ENCODE results near the gene CHST8. TPM values are rescaled to one million over a fixed set of nuclear protein-coding genes. Genes with fewer than 3 reads are reported as not detected.
A peak's percentile ranks its signal among the peaks of the same experiment; 100 is the strongest.

Gene CHST8
- total and polyA plus RNA-seq, 2 of the 13 experiments (the other 11 are each of a cell fraction or from before 2014, with no cell fraction given), result not detected

DNA sequence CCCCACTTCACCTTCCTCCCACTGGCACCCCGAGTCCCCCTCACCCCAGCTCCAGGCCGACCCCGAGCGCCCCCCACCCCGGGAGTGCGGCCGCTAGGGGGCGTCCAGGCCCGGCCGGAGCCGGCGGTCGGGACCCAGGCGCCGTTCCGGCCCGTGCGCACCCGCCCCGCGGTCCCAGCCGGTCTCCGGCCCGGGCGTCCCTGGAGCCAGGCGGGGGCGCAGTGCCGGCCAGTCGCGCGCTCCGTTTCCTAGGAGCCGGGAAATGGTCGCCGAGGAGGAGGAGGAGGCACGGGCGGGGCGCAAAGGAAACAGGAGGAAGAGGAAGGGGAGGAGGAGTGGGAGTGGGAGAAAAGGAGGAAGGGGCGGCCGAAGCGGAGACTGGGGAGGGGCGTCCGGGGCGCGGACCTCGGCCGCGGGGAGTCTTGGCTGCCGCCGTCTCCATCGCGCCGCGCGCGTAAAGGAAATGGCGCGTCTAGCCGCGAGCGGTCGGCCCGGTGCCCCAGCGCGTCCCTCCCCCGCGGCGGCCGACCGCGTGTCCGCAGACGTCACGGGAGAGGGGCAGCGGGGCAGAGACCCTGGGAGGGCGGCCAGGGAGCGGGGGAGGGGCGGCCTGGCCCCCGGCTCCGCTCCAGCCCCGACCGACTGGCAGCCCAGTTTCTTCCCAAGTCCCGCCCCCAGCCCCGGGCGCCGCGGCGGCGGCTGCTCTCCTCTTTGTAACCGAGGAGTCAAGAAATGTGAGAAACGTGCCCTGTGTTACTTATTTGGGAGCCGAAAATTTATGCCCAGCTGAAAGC lies 173.8 kb downstream of the CHST8 start (continued):
- peak; percentile 59; the same call in 1 of the 2 replicates for TF ChIP-seq EEA1 (CRISPR knock-in tag; IDR thresholded peaks at IDR 0.05; ENCODE audit: borderline replicate concordance)

DNA sequence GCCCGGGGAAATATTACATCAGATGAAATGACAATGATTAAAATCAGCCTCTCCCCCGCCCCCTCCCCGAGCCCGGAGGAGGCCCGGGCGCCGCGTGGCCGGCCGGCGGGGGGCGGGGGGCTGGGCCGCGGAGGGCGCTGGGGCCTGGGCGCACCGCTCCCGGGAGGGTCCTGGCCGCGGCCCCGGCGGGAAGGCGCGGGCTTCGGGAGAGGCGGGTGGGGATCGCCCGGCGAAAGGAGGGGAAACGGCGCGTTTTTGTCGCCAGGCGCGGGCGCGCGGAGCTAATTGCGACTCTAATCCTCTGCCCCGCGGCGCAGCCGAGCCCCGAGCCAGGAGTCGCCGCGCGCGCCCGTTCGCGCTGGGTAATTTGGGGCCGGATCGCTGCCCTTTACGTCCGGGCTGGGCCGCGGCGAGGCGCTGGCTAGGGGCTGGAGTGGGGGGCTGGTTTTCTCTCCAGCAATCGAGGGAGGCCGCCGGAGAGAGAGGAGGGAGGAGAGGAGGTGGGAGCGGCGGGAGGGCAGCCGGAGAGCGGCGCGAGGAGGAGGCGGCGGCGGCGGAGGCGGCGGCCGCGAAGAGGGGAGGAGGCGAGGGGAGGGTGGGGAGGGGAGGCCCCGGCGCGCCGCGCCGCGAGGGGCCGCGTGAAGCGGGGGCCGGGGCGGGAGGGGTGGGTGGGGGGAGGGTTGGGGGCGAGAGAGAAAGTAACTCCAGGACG lies 174.6 kb downstream of the CHST8 start, which contains the start of gene KCTD15:
Gene KCTD15, plus strand, starts transcription at position 707 of the 712 bp plus-strand sequence. CDS start 3,585 bp downstream, outside the sequence.
- in situ Hi-C loops (cut with HindIII; ENCODE audit: extremely low pct_ligation_motif_present, low pct_unique_long_range_greater_than_20kb), result no loop called here
- 1% methylated on average over 37 of the region's 92 CpGs for WGBS (ENCODE audit: low lambda C conversion rate)
- peak within 1 kb of the TSS; percentile 73 for H3K4me2 ChIP-seq (ENCODE audit: low read depth, low read length)
- H3K9ac ChIP-seq (ENCODE audit: insufficient read depth, low read depth, low read length), result peak within 1 kb of the TSS; percentile 88
- peaks cover 8% of the 10 kb centered on the region for H3K4me1 ChIP-seq (ENCODE audit: insufficient read depth, low read length)
- no peaks in the 10 kb centered on the region for H3K79me2 ChIP-seq (ENCODE audit: insufficient read depth, low read length)
- peak within 1 kb of the TSS; percentile 92 for H3K27ac ChIP-seq (ENCODE audit: extremely low read length, insufficient read depth, low read length)
- H4K20me1 ChIP-seq (ENCODE audit: insufficient read depth, low read length), result no peaks in the 10 kb centered on the region
- DNase-seq (ENCODE audit: low spot score) (no peak), FAIRE-seq (no peak), ATAC-seq (peak; percentile 28)
- CTCF ChIA-PET (ENCODE audit: low intra/inter-chr PET ratio, low total read pairs), result interaction anchor here (1.0 to 3.4 kb wide), 3 partner anchors 18 to 202 kb away, joined by 4 to 20 read pairs (median 11); no protein-coding TSS in a partner anchor
- H3K4me3 ChIP-seq (replicated peaks in 1 of 3; ENCODE audit: insufficient read depth in 1 of 3, low read depth in 2 of 3, low read length in 3 of 3), result peak within 1 kb of the TSS; percentile 83 to 89 (median 89)
- BruUV-seq (replicated peaks), result no TSS peak
- no peaks in the 10 kb centered on the region for H3K9me3 ChIP-seq (ENCODE audit: low read length)
- H3K27me3 ChIP-seq (ENCODE audit: control insufficient read depth in 1 of 2, insufficient read depth in 2 of 2, low read length in 2 of 2), result peaks cover 1 to 14% of the 10 kb centered on the region in 2 experiments; a peak in 2 of 5 replicates
- peaks cover 4 to 18% of the 10 kb centered on the region in 2 experiments for H3K36me3 ChIP-seq (replicated peaks in 1 of 2; ENCODE audit: control insufficient read depth in 1 of 2, insufficient read depth in 2 of 2, low read length in 2 of 2)
- H2AFZ ChIP-seq (ENCODE audit: low read length), result no peak within 1 kb of the TSS
- intact Hi-C loops (cut with micrococcal nuclease; ENCODE audit: unreplicated experiment), result no loop called here
- POLR2A ChIA-PET, result interaction anchor here (0.5 to 1.5 kb wide), 4 partner anchors 8 to 619 kb away, joined by 3 to 4 read pairs (median 3); no protein-coding TSS in a partner anchor
- TF ChIP-seq NCOR1 (IDR thresholded peaks at IDR 0.05; ENCODE audit: borderline replicate concordance, low read length), result peak; percentile 18; the same call in 1 of the 2 replicates
- TF ChIP-seq KDM2A (CRISPR knock-in tag; IDR thresholded peaks at IDR 0.05; ENCODE audit: borderline replicate concordance, low read depth), result 0 out of 2 replicates have a peak, but pooled peaks have one; percentile 10
- peak; percentile 34; the same call in 1 of the 2 replicates for TF ChIP-seq HES4 (CRISPR knock-in tag; IDR thresholded peaks at IDR 0.05; ENCODE audit: borderline replicate concordance)
- 0 out of 2 replicates have a peak, but pooled peaks have one; percentile 36 for TF ChIP-seq ZFY (CRISPR knock-in tag; IDR thresholded peaks at IDR 0.05)
- no peak for TF ChIP-seq NPAS2 (CRISPR knock-in tag; IDR thresholded peaks at IDR 0.05; ENCODE audit: borderline replicate concordance)
- 0 out of 2 replicates have a peak, but pooled peaks have one; percentile 16 for TF ChIP-seq NFKB2 (CRISPR knock-in tag; IDR thresholded peaks at IDR 0.05; ENCODE audit: borderline replicate concordance)
- TF ChIP-seq, protein P1, sequence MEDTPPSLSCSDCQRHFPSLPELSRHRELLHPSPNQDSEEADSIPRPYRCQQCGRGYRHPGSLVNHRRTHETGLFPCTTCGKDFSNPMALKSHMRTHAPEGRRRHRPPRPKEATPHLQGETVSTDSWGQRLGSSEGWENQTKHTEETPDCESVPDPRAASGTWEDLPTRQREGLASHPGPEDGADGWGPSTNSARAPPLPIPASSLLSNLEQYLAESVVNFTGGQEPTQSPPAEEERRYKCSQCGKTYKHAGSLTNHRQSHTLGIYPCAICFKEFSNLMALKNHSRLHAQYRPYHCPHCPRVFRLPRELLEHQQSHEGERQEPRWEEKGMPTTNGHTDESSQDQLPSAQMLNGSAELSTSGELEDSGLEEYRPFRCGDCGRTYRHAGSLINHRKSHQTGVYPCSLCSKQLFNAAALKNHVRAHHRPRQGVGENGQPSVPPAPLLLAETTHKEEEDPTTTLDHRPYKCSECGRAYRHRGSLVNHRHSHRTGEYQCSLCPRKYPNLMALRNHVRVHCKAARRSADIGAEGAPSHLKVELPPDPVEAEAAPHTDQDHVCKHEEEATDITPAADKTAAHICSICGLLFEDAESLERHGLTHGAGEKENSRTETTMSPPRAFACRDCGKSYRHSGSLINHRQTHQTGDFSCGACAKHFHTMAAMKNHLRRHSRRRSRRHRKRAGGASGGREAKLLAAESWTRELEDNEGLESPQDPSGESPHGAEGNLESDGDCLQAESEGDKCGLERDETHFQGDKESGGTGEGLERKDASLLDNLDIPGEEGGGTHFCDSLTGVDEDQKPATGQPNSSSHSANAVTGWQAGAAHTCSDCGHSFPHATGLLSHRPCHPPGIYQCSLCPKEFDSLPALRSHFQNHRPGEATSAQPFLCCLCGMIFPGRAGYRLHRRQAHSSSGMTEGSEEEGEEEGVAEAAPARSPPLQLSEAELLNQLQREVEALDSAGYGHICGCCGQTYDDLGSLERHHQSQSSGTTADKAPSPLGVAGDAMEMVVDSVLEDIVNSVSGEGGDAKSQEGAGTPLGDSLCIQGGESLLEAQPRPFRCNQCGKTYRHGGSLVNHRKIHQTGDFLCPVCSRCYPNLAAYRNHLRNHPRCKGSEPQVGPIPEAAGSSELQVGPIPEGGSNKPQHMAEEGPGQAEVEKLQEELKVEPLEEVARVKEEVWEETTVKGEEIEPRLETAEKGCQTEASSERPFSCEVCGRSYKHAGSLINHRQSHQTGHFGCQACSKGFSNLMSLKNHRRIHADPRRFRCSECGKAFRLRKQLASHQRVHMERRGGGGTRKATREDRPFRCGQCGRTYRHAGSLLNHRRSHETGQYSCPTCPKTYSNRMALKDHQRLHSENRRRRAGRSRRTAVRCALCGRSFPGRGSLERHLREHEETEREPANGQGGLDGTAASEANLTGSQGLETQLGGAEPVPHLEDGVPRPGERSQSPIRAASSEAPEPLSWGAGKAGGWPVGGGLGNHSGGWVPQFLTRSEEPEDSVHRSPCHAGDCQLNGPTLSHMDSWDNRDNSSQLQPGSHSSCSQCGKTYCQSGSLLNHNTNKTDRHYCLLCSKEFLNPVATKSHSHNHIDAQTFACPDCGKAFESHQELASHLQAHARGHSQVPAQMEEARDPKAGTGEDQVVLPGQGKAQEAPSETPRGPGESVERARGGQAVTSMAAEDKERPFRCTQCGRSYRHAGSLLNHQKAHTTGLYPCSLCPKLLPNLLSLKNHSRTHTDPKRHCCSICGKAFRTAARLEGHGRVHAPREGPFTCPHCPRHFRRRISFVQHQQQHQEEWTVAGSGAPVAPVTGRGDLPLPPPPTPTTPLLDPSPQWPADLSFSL (CRISPR knock-in tag; IDR thresholded peaks at IDR 0.05), result 0 out of 2 replicates have a peak, but pooled peaks have one; percentile 48
- TF ChIP-seq NR1H2 (CRISPR knock-in tag; IDR thresholded peaks at IDR 0.05; ENCODE audit: borderline replicate concordance, low read depth), result 0 out of 2 replicates have a peak, but pooled peaks have one; percentile 57

All from HepG2 (cell line).